GM23248 (cell line): ENCODE measurements around the gene HEATR5A. TPM values are rescaled to one million over a fixed set of nuclear protein-coding genes. Genes with fewer than 3 reads are reported as not detected.
"Not testable (repeated sequence)": the region's sequence is repeated elsewhere in the genome, so short reads cannot be mapped to it uniquely, and the experiment has no call there.

Experiments
- DNase-seq: peaks from one replicate; pipeline ENCODE4 v3.0.0-alpha.2; 2015
- H2AFZ ChIP-seq: fragments of 200-600 bp; sonication (generic); 2 replicates; pipeline ENCODE4 v1.6.1; 2016; ENCODE audit warnings: antibody characterized with exemption
- H3F3A ChIP-seq: fragments of 200-600 bp; sonication (generic); 2 replicates; pipeline ENCODE4 v1.6.1; 2016; ENCODE audit warnings: mild to moderate bottlenecking, antibody characterized with exemption, mixed run types; ENCODE audit not compliant: insufficient read depth
- H3K27ac ChIP-seq: fragments of 200-600 bp; sonication (generic); 2 replicates; pipeline ENCODE4 v1.5.1; 2016; ENCODE audit warnings: mild to moderate bottlenecking
- H3K27me3 ChIP-seq: fragments of 200-600 bp; sonication (generic); replicated peaks from 2 replicates; pipeline ENCODE4 v1.6.1; 2016; ENCODE audit warnings: mild to moderate bottlenecking; ENCODE audit not compliant: insufficient read depth
- H3K36me3 ChIP-seq: fragments of 200-600 bp; sonication (generic); 2 replicates; pipeline ENCODE4 v1.6.1; 2016; ENCODE audit warnings: low read depth, mild to moderate bottlenecking
- H3K4me1 ChIP-seq: fragments of 200-600 bp; sonication (generic); 2 replicates; pipeline ENCODE4 v1.6.1; 2016; ENCODE audit warnings: mild to moderate bottlenecking; ENCODE audit not compliant: insufficient read depth
- H3K4me2 ChIP-seq: fragments of 200-600 bp; sonication (generic); one replicate; pipeline ENCODE4 v1.6.1; 2016; ENCODE audit warnings: mild to moderate bottlenecking; ENCODE audit not compliant: unreplicated experiment
- H3K4me3 ChIP-seq: fragments of 200-600 bp; sonication (generic); 2 replicates; pipeline ENCODE4 v1.5.1; 2016; ENCODE audit warnings: mild to moderate bottlenecking
- H3K79me2 ChIP-seq: fragments of 200-600 bp; sonication (generic); 2 replicates; pipeline ENCODE4 v1.6.1; 2016; ENCODE audit warnings: mild to moderate bottlenecking; ENCODE audit not compliant: insufficient read depth
- H3K9ac ChIP-seq: fragments of 200-600 bp; sonication (generic); 2 replicates; pipeline ENCODE4 v1.6.1; 2016; ENCODE audit warnings: mild to moderate bottlenecking
- H3K9me2 ChIP-seq: fragments of 200-600 bp; sonication (generic); 2 replicates; pipeline ENCODE4 v1.6.1; 2016; ENCODE audit warnings: mixed run types, mild to moderate bottlenecking, moderate library complexity; ENCODE audit not compliant: insufficient read depth
- H3K9me3 ChIP-seq: fragments of 200-600 bp; sonication (generic); one replicate; pipeline ENCODE4 v1.6.1; 2017; ENCODE audit warnings: low read depth
- H4K20me1 ChIP-seq: fragments of 200-600 bp; sonication (generic); 2 replicates; pipeline ENCODE4 v1.6.0; 2016; ENCODE audit not compliant: insufficient read depth
- EZH2 ChIP-seq: fragments of 200-600 bp; sonication (generic); IDR thresholded peaks from 2 replicates; pipeline ENCODE4 v1.6.1; 2018; ENCODE audit warnings: antibody characterized with exemption, mild to moderate bottlenecking; ENCODE audit not compliant: insufficient read depth, poor library complexity, severe bottlenecking
- EZH2phosphoT487 ChIP-seq: fragments of 200-600 bp; sonication (generic); IDR thresholded peaks from 2 replicates; pipeline ENCODE4 v1.6.1; 2018; ENCODE audit warnings: antibody characterized with exemption, moderate library complexity, mild to moderate bottlenecking, low read depth; ENCODE audit not compliant: insufficient read depth
- WGBS, 2 experiments: methylation state at CpG; one replicate each; pipeline ENCODE4 v1.1.6; 2015 to 2017; ENCODE audit warnings: low lambda C conversion rate in 2 of 2, low coverage in 1 of 2; ENCODE audit errors: missing lambda C conversion rate in 2 of 2; 5-methylcytosine and 5-hydroxymethylcytosine counted together
- in situ Hi-C: fragments of 300-500 bp; cut with MboI; formaldehyde crosslinking; loops from 2 replicates; pipeline ENCODE4 v1.15.0; 2020
- polyA plus RNA-seq: library from polyadenylated mRNA; unstranded; fragments of >200 nt; fragmentation: Nextera tagmentation; extraction: Ambion mirVana; gene quantifications from 2 replicates; pipeline ENCODE4 v1.2.1, GENCODE V29; 2016
- total RNA-seq: library from RNA; depleted of rRNA; stranded (reverse); fragments of >200 nt; shearing (Covaris generic); gene quantifications from 2 replicates; pipeline ENCODE4 v1.2.3, GENCODE V29; 2014

HEATR5A gene
- total and polyA plus RNA-seq, 2 experiments from 2014 or later = 49.1 to 70.3 TPM

DNA sequence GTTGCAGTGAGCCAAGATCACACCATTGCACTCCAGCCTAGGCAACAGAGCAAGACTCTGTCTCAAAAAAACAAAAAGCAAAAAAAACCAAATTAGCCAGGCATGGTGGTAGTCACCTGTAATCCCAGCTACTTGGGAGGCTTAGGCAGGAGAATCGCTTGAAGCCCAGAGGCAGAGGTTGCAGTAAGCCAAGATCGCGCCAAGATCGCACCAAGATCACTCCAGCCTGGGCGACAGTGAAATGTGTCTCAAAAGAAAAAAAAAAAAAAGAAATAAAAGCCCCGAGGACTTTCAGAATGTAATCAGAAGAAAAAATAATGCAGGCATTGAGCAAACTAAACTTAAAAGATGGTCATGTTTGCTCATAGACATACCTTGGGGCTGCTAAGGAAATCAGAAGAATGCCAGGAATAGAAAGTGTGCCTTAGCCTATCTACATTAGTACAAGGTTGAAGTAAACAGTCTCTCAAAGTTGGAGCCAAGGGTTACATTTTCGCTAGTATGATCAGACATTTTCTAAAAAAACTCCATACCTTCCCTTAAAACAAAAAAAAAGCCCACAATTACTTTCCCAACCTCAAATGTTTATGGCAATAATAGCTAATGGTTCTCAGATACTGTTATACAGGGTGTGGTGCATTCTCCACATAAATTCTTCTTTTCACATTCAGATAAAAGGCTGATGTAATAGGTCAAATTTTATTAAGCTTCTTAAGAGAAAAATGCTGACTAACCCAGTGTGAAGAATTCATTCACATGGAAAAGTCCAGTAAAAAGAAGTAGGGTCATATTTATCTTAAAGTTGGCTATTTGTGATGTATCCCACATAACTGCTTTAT is 21.1 kb upstream of the HEATR5A start:
- H3K27me3 ChIP-seq = no peaks in the 10 kb centered on the region
- H3K9ac ChIP-seq = peak overlapping the region; percentile 57
- H3K27ac ChIP-seq = peak overlapping the region; percentile 86
- H3K36me3 ChIP-seq = no peaks in the 10 kb centered on the region
- TF ChIP-seq EZH2 (no peak), EZH2phosphoT487 (no peak)
- H3K4me3 ChIP-seq = peak overlapping the region; percentile 51
- H3F3A ChIP-seq = peaks cover 33% of the 10 kb centered on the region
- peak; percentile 88 for DNase-seq
- H2AFZ ChIP-seq = peak overlapping the region; percentile 52
- WGBS, 2 experiments = 54 to 60% methylated on average over 7 of the region's 7 CpGs
- in situ Hi-C loops = no loop called here
- H3K4me1 ChIP-seq = peaks cover 39% of the 10 kb centered on the region
- no peaks in the 10 kb centered on the region for H3K9me3 ChIP-seq
- no peaks in the 10 kb centered on the region for H3K79me2 ChIP-seq
- peak overlapping the region; percentile 76 for H3K4me2 ChIP-seq
- H4K20me1 ChIP-seq = no peaks in the 10 kb centered on the region
- H3K9me2 ChIP-seq = no peaks in the 10 kb centered on the region

- Histone ChIP-seq H3K4me3 (no peak overlapping the region), H3K9me2 (no peaks in the 10 kb centered on the region), H3K4me2 (peak overlapping the region; percentile 6), H3K27ac (peak overlapping the region; percentile 86), H3K9ac (no peak overlapping the region), H3K4me1 (peaks cover 50% of the 10 kb centered on the region), H3K27me3 (no peaks in the 10 kb centered on the region), H4K20me1 (no peaks in the 10 kb centered on the region), H3K36me3 (no peaks in the 10 kb centered on the region), H3K9me3 (no peaks in the 10 kb centered on the region), H2AFZ (no peak overlapping the region), H3F3A (peaks cover 44% of the 10 kb centered on the region), H3K79me2 (no peaks in the 10 kb centered on the region)
- no peak for DNase-seq
- no peak for TF ChIP-seq EZH2
- no peak for TF ChIP-seq EZH2phosphoT487
- in situ Hi-C loops = no loop called here
Measured at GRCh38 chr14:31440280-31440679, 19.9 kb upstream of the HEATR5A start.

DNA sequence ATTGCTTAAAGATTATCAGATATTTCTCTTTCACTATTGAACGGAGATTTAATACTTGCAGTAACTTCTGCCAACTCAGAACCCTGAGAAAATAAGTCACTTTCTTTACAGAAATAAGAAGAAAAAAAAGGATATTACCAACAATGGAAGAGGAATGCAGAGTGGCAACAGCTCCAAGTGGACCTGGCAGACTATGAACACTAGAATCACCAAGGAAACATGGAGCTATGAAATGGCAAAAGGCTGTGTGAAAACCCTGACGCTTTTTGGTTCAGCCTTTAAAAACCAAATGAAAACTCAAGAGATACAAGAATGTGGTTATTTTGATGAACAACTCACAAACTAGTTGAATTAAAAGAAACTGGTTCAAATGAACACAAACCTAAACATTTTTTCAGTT is 19.2 kb upstream of the HEATR5A start:
- H3K79me2 ChIP-seq = no peaks in the 10 kb centered on the region
- peak overlapping the region; percentile 6 for H3K4me2 ChIP-seq
- TF ChIP-seq EZH2 (no peak), EZH2phosphoT487 (no peak)
- DNase-seq = peak; percentile 56
- no peaks in the 10 kb centered on the region for H4K20me1 ChIP-seq
- no peaks in the 10 kb centered on the region for H3K36me3 ChIP-seq
- H3K9me3 ChIP-seq = no peaks in the 10 kb centered on the region
- peaks cover 51% of the 10 kb centered on the region for H3F3A ChIP-seq
- in situ Hi-C loops = no loop called here
- no peaks in the 10 kb centered on the region for H3K9me2 ChIP-seq
- H3K9ac ChIP-seq = no peak overlapping the region
- H2AFZ ChIP-seq = peak overlapping the region; percentile 29; the same call in 1 of the 2 replicates
- H3K27me3 ChIP-seq = no peaks in the 10 kb centered on the region
- H3K27ac ChIP-seq = peak overlapping the region; percentile 86
- no peak overlapping the region for H3K4me3 ChIP-seq
- 31% methylated on average over 2 of the region's 2 CpGs for WGBS, 2 experiments
- peaks cover 57% of the 10 kb centered on the region for H3K4me1 ChIP-seq

GRCh38 chr14:31437045-31437691 is 16.8 kb upstream of the HEATR5A start:
- not testable (repeated sequence) for DNase-seq, H3K9me2 ChIP-seq
- WGBS, 2 experiments = 97 to 98% methylated on average over 14 to 32 of the region's 45 CpGs

More at GRCh38 chr14:31437045-31437691, 16.8 kb upstream of the HEATR5A start:
- H3K27ac ChIP-seq, H3K9ac ChIP-seq, H3K9me3 ChIP-seq, H2AFZ ChIP-seq, H3K36me3 ChIP-seq, in situ Hi-C loops, H3K4me2 ChIP-seq, H4K20me1 ChIP-seq, H3K79me2 ChIP-seq, H3K4me3 ChIP-seq, H3K27me3 ChIP-seq: not testable (repeated sequence)
- H3K4me1 ChIP-seq = peaks cover 52% of the 10 kb centered on the region
- H3F3A ChIP-seq = peaks cover 43% of the 10 kb centered on the region
